Keratinocyte (primary cell): ENCODE data around the gene NDUFS7. TPM values are rescaled to one million over a fixed set of nuclear protein-coding genes. Genes with fewer than 3 reads are reported as not detected.

ENCODE experiments used
- DNase-seq: peaks from one replicate; pipeline ENCODE4 v3.0.0-alpha.2; 2011; ENCODE audit warnings: low read depth, missing footprints, low spot score
- FAIRE-seq: peaks from 2 replicates; lab custom pipeline; 2011; peaks lifted over from hg19 to GRCh38; lab: Jason Lieb, UNC
- H2AFZ ChIP-seq: 2 replicates; pipeline ENCODE4 v1.6.0; 2012; ENCODE audit warnings: low read length, control low read depth, inconsistent platforms; ENCODE audit not compliant: control insufficient read depth
- H3K27ac ChIP-seq: 2 replicates; pipeline ENCODE4 v1.5.1; 2011; ENCODE audit warnings: low read length; ENCODE audit not compliant: control insufficient read depth, insufficient read depth
- H3K27me3 ChIP-seq: 3 replicates; pipeline ENCODE4 v1.6.0; 2011; ENCODE audit warnings: low read length; ENCODE audit not compliant: control insufficient read depth, insufficient read depth; ENCODE audit errors: extremely low read depth
- H3K36me3 ChIP-seq, 2 experiments: 2 replicates in 1 of 2; 3 replicates in 1 of 2; pipeline ENCODE4 v1.5.1; 2011; ENCODE audit warnings: low read length in 2 of 2, mild to moderate bottlenecking in 1 of 2; ENCODE audit not compliant: control insufficient read depth in 2 of 2, insufficient read depth in 2 of 2; ENCODE audit errors: extremely low read depth in 1 of 2
- H3K4me1 ChIP-seq: 3 replicates; pipeline ENCODE4 v1.5.1; 2011; ENCODE audit warnings: low read length; ENCODE audit not compliant: control insufficient read depth, insufficient read depth; ENCODE audit errors: extremely low read depth
- H3K4me2 ChIP-seq: 3 replicates; pipeline ENCODE4 v1.6.0; 2011; ENCODE audit warnings: low read depth, low read length; ENCODE audit not compliant: control insufficient read depth, insufficient read depth; ENCODE audit errors: extremely low read depth
- H3K4me3 ChIP-seq, 3 experiments: fragments of 200-600 bp in 1 of 3; sonication (generic) in 1 of 3; 2 replicates in 2 of 3; 3 replicates in 1 of 3; pipeline ENCODE4 v1.5.1; 2011 to 2016; ENCODE audit warnings: low read length in 3 of 3, mild to moderate bottlenecking in 3 of 3, control low read depth in 2 of 3, inconsistent platforms in 1 of 3, low read depth in 1 of 3, mixed read lengths in 1 of 3, mixed run types in 1 of 3, moderate library complexity in 1 of 3; ENCODE audit not compliant: control insufficient read depth in 2 of 3, insufficient read depth in 2 of 3; ENCODE audit errors: extremely low read depth in 1 of 3
- H3K79me2 ChIP-seq: 2 replicates; pipeline ENCODE4 v1.6.0; 2012; ENCODE audit warnings: low read length; ENCODE audit not compliant: control insufficient read depth, insufficient read depth
- H3K9ac ChIP-seq: 3 replicates; pipeline ENCODE4 v1.6.0; 2011; ENCODE audit warnings: low read length; ENCODE audit not compliant: control insufficient read depth, insufficient read depth; ENCODE audit errors: extremely low read depth
- H3K9me1 ChIP-seq: 3 replicates; pipeline ENCODE4 v1.6.0; 2011; ENCODE audit warnings: low read length; ENCODE audit not compliant: control insufficient read depth, insufficient read depth; ENCODE audit errors: extremely low read depth
- H3K9me3 ChIP-seq: 2 replicates; pipeline ENCODE4 v1.5.1; 2012; ENCODE audit warnings: low read depth, low read length; ENCODE audit not compliant: control insufficient read depth
- H4K20me1 ChIP-seq: 3 replicates; pipeline ENCODE4 v1.6.0; 2011; ENCODE audit warnings: low read length; ENCODE audit not compliant: control insufficient read depth, insufficient read depth; ENCODE audit errors: extremely low read depth
- CTCF ChIP-seq, 3 experiments: IDR thresholded peaks in 1 of 3; conservative IDR thresholded peaks in 1 of 3; optimal IDR thresholded peaks in 1 of 3; 2 replicates in 2 of 3; 3 replicates in 1 of 3; pipeline versions ENCODE3 to v1.5.1; 2011; ENCODE audit warnings: low read length in 3 of 3, mild to moderate bottlenecking in 3 of 3, moderate library complexity in 2 of 3, control low read depth in 1 of 3, inconsistent platforms in 1 of 3; ENCODE audit not compliant: insufficient read depth in 2 of 3; ENCODE audit errors: extremely low read depth in 1 of 3
- EZH2 ChIP-seq: IDR thresholded peaks from one replicate; pipeline ENCODE4 v1.6.1; 2012; ENCODE audit warnings: inconsistent platforms, mild to moderate bottlenecking, low read length, moderate library complexity
- dilution Hi-C: fragments of 300-500 bp; cut with MboI; formaldehyde crosslinking; loops from one replicate; pipeline ENCODE4 v1.7.0; 2020; ENCODE audit warnings: low sequenced_read_pairs; ENCODE audit not compliant: extremely low pct_ligation_motif_present
- polyA plus RNA-seq, 5 experiments: library from polyadenylated mRNA; depleted of rRNA in 3 of 5; stranded (reverse) in 3 of 5; stranded (forward) in 1 of 5; unstranded in 1 of 5; fragments of >200 nt; gene quantifications; 1 replicate in 1 of 5; 2 replicates in 3 of 5; 3 replicates in 1 of 5; pipeline versions ENCODE4 v1.2.1 to v1.2.3, GENCODE V29; 2011 to 2012; ENCODE audit warnings: missing spikeins in 2 of 5, low read depth in 1 of 5, low replicate concordance in 1 of 5

The NDUFS7 gene
- polyA plus RNA-seq, 1 donor (not counting 4 experiments of a cell fraction or from before 2014, with no cell fraction given): 23.2 TPM

- Histone ChIP-seq H4K20me1 (peaks cover 58% of the 10 kb centered on the region), H3K9ac (peak overlapping the region; percentile 95), H3K79me2 (peaks cover 72% of the 10 kb centered on the region), H3K27me3 (no peaks in the 10 kb centered on the region), H3K9me1 (peaks cover 2% of the 10 kb centered on the region), H3K4me3 (peak overlapping the region in 2 of 3 experiments; percentile 75 to 79), H3K4me1 (peaks cover 43% of the 10 kb centered on the region), H3K4me2 (peak overlapping the region; percentile 88), H3K36me3 (peaks cover 5 to 20% of the 10 kb centered on the region in 2 experiments), H2AFZ (no peak overlapping the region), H3K27ac (no peak overlapping the region), H3K9me3 (no peaks in the 10 kb centered on the region)
- TF ChIP-seq EZH2: no peak
- no peak for TF ChIP-seq CTCF (optimal IDR thresholded peaks at IDR 0.05 in 1 of 3, IDR thresholded peaks at IDR 0.05 in 1 of 3, conservative IDR thresholded peaks at IDR 0.05 in 1 of 3; ENCODE audit: extremely low read depth in 1 of 3, insufficient read depth in 2 of 3, low read length in 3 of 3)
- dilution Hi-C loops: no loop called here
- FAIRE-seq (no peak), DNase-seq (no peak)
Measured at GRCh38 chr19:1410136-1410786, 26.6 kb downstream of the NDUFS7 start.

GRCh38 chr19:1410789-1411188 is 27.1 kb downstream of the NDUFS7 start:
- Histone ChIP-seq H3K9ac (peak overlapping the region; percentile 35), H3K27ac (no peak overlapping the region), H3K27me3 (no peaks in the 10 kb centered on the region), H4K20me1 (peaks cover 59% of the 10 kb centered on the region), H3K36me3 (peaks cover 5 to 20% of the 10 kb centered on the region in 2 experiments), H3K4me3 (no peak overlapping the region), H3K4me1 (peaks cover 48% of the 10 kb centered on the region), H3K4me2 (no peak overlapping the region), H2AFZ (no peak overlapping the region), H3K79me2 (peaks cover 76% of the 10 kb centered on the region), H3K9me1 (peaks cover 2% of the 10 kb centered on the region), H3K9me3 (no peaks in the 10 kb centered on the region)
- dilution Hi-C loops: no loop called here
- FAIRE-seq (no peak), DNase-seq (no peak)
- TF ChIP-seq CTCF (optimal IDR thresholded peaks at IDR 0.05 in 1 of 3, IDR thresholded peaks at IDR 0.05 in 1 of 3, conservative IDR thresholded peaks at IDR 0.05 in 1 of 3; ENCODE audit: extremely low read depth in 1 of 3, insufficient read depth in 2 of 3, low read length in 3 of 3) (no peak), EZH2 (no peak)
